OCI-LY1 (cell line): ENCODE measurements around the gene RCVRN.

Experiments used
- EZH2 ChIP-seq: fragments of 200-600 bp; sonication (generic), shearing (Covaris generic); IDR thresholded peaks from 2 replicates; pipeline ENCODE4 v1.8.0; 2017; ENCODE audit warnings: borderline replicate concordance, mixed run types, mild to moderate bottlenecking, antibody characterized with exemption, low read length, moderate library complexity, mixed read lengths
- TF ChIP-seq, protein P1 (sequence below): fragments of 200-600 bp; sonication (generic), shearing (Covaris generic); IDR thresholded peaks from 2 replicates; pipeline ENCODE4 v1.5.1; 2017; ENCODE audit warnings: mild to moderate bottlenecking, antibody characterized with exemption, low read length, moderate library complexity, mixed read lengths

DNA sequence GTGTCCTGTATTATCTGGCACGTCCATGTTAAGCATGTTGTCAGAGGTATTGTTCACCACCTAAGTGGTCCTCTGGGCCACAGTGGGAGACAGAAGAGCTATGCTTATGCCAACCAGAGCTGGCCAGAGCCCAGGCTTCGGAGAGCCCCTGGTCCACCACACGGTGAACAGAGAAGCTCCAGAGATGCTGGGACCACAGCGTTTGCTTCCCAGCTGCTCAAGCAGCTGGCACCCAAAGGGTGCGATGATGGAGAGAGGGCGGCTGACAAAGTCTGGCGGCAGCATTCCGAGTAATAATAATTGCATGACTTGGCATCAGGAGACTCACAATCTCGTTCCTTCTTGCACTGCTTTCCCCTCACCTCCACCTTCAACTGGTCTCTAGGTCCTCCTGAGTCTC, 35.8 kb upstream of the RCVRN start:
- no peak for TF ChIP-seq EZH2
- TF ChIP-seq, protein P1, sequence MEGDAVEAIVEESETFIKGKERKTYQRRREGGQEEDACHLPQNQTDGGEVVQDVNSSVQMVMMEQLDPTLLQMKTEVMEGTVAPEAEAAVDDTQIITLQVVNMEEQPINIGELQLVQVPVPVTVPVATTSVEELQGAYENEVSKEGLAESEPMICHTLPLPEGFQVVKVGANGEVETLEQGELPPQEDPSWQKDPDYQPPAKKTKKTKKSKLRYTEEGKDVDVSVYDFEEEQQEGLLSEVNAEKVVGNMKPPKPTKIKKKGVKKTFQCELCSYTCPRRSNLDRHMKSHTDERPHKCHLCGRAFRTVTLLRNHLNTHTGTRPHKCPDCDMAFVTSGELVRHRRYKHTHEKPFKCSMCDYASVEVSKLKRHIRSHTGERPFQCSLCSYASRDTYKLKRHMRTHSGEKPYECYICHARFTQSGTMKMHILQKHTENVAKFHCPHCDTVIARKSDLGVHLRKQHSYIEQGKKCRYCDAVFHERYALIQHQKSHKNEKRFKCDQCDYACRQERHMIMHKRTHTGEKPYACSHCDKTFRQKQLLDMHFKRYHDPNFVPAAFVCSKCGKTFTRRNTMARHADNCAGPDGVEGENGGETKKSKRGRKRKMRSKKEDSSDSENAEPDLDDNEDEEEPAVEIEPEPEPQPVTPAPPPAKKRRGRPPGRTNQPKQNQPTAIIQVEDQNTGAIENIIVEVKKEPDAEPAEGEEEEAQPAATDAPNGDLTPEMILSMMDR, result no peak
